ENCODE data around the gene R3HDM2. TPM values are rescaled to one million over a fixed set of nuclear protein-coding genes. Genes with fewer than 3 reads are reported as not detected.

R3HDM2 gene
- total RNA-seq, 1 donor from 2014 or later, result 21.7 TPM

Small RNA genes within 50 kb of the gene (small RNA-seq; reads per million reads assigned to genes)
- gene RNU6-879P, result not detected

Other genes with a start within 250 kb of the R3HDM2 start
- 0.78 TPM for gene NXPH4, start 214.2 kb downstream of the R3HDM2 start, total RNA-seq
- 36.2 TPM for gene SHMT2, start 201.3 kb downstream of the R3HDM2 start, total RNA-seq
- gene STAC3, start 179.9 kb downstream of the R3HDM2 start, total RNA-seq, result 0.94 TPM
- gene INHBC, start 3.7 kb upstream of the R3HDM2 start, total RNA-seq, result not detected
- not detected for gene INHBE, start 24.3 kb upstream of the R3HDM2 start, total RNA-seq
- gene GLI1, start 28.7 kb upstream of the R3HDM2 start, total RNA-seq, result 0.16 TPM
- gene ARHGAP9, start 48.8 kb upstream of the R3HDM2 start, total RNA-seq, result 0.94 TPM
- gene MARS1, start 57.0 kb upstream of the R3HDM2 start, total RNA-seq, result 65.2 TPM
- gene DDIT3, start 89.5 kb upstream of the R3HDM2 start, total RNA-seq, result 5.3 TPM
- 2.0 TPM for gene MBD6, start 91.8 kb upstream of the R3HDM2 start, total RNA-seq
- 103 TPM for gene DCTN2, start 116.1 kb upstream of the R3HDM2 start, total RNA-seq
- 50.2 TPM for gene KIF5A, start 119.0 kb upstream of the R3HDM2 start, total RNA-seq
- gene PIP4K2C, start 160.1 kb upstream of the R3HDM2 start, total RNA-seq, result 13.6 TPM
- gene DTX3, start 173.8 kb upstream of the R3HDM2 start, total RNA-seq, result 44.5 TPM
- 49.4 TPM for gene ARHGEF25, start 180.4 kb upstream of the R3HDM2 start, total RNA-seq
- 45.2 TPM for gene B4GALNT1, start 202.2 kb upstream of the R3HDM2 start, total RNA-seq